HUDEP-2 (cell line): ENCODE data around the gene PIGA.
A peak's percentile ranks its signal among the peaks of the same experiment; 100 is the strongest.

Experiments used
- DNase-seq, 76 experiments: peaks; one replicate each; lab custom pipeline; 2025; ENCODE audit not compliant: unreplicated experiment in 76 of 76; lab: John Stamatoyannopoulos, UW

PIGA gene

GRCh38 chrX:15335135-15336022 is at the start of gene PIGA:
Gene PIGA, minus strand, starts transcription at chrX:15335523. Its CDS starts 3,593 bp downstream, at chrX:15331930.
- DNase-seq = peak; percentile 1 to 94 (median 86)

- no peak for DNase-seq
Measured at GRCh38 chrX:15384304-15384703, 49.0 kb upstream of the PIGA start, which contains the start of gene VEGFD. Gene VEGFD, minus strand, starts transcription at chrX:15384413. Its CDS starts 467 bp downstream, at chrX:15383946.

GRCh38 chrX:15382813-15383212 is 47.5 kb upstream of the PIGA start:
- peak in 2 of 76 experiments; percentile 0 for DNase-seq

GRCh38 chrX:15376956-15377355 is 41.6 kb upstream of the PIGA start:
- DNase-seq = no peak

GRCh38 chrX:15373976-15374375 is 38.7 kb upstream of the PIGA start:
- DNase-seq = no peak

- no peak for DNase-seq
Measured at GRCh38 chrX:15366506-15367352, 31.4 kb upstream of the PIGA start.

GRCh38 chrX:15359701-15360100 is 24.4 kb upstream of the PIGA start:
- DNase-seq = no peak

GRCh38 chrX:15358533-15358932 is 23.2 kb upstream of the PIGA start:
- no peak for DNase-seq

- DNase-seq = no peak
Measured at GRCh38 chrX:15356444-15356843, 21.1 kb upstream of the PIGA start.

- DNase-seq = no peak
Measured at GRCh38 chrX:15350329-15350996, 15.1 kb upstream of the PIGA start.

- DNase-seq = peak in 29 of 76 experiments; percentile 0 to 52 (median 13)
Measured at GRCh38 chrX:15349046-15349445, 13.7 kb upstream of the PIGA start.

GRCh38 chrX:15345976-15346375 is 10.7 kb upstream of the PIGA start:
- no peak for DNase-seq

- no peak for DNase-seq
Measured at GRCh38 chrX:15344106-15344505, 8.8 kb upstream of the PIGA start.

GRCh38 chrX:15343075-15343476 is 7.8 kb upstream of the PIGA start:
- DNase-seq = no peak

- DNase-seq = no peak
Measured at GRCh38 chrX:15340867-15341266, 5.5 kb upstream of the PIGA start.

GRCh38 chrX:15336023-15336413 is 695 bp upstream of the PIGA start:
- DNase-seq = peak in 4 of 76 experiments; percentile 1 to 9 (median 4)

- DNase-seq = peak in 2 of 76 experiments; percentile 0 to 5
Measured at GRCh38 chrX:15334561-15334960, 762 bp downstream of the PIGA start.

- no peak for DNase-seq
Measured at GRCh38 chrX:15328821-15329220, 6.5 kb downstream of the PIGA start.

GRCh38 chrX:15328131-15328530 is 7.2 kb downstream of the PIGA start:
- no peak for DNase-seq

- DNase-seq = no peak
Measured at GRCh38 chrX:15322472-15322871, 12.9 kb downstream of the PIGA start.

- no peak for DNase-seq
Measured at GRCh38 chrX:15322072-15322471, 13.3 kb downstream of the PIGA start.
